H1 (cell line): ENCODE results near the gene UGT1A3. TPM values are rescaled to one million over a fixed set of nuclear protein-coding genes. Genes with fewer than 3 reads are reported as not detected.

Source experiments
- CTCF ChIA-PET: fragments of 300-600 bp; sonication (Branson Sonifier 250); formaldehyde crosslinking; loops from one replicate; lab custom pipeline; 2021; ENCODE audit not compliant: partially characterized antibody; lab: Charles Lee
- POLR2A ChIA-PET: fragments of 300-600 bp; sonication (Branson Sonifier 250); formaldehyde crosslinking; loops from one replicate; lab custom pipeline; 2021; ENCODE audit warnings: inconsistent platforms; ENCODE audit not compliant: partially characterized antibody; lab: Charles Lee
- DNase-seq, 2 experiments: peaks; one replicate each; pipeline versions ENCODE4 v3.0.0 to v3.0.0-alpha.2; 2010 to 2022; ENCODE audit warnings: low spot score in 2 of 2, low read depth in 1 of 2, mixed read lengths in 1 of 2
- FAIRE-seq: peaks from 2 replicates; lab custom pipeline; 2011; peaks lifted over from hg19 to GRCh38; lab: Jason Lieb, UNC
- H2AFZ ChIP-seq: 2 replicates; pipeline ENCODE4 v1.8.1; 2012; ENCODE audit warnings: low read length, inconsistent platforms
- H2AK5ac ChIP-seq: 2 replicates; pipeline ENCODE4 v1.6.1; 2013; ENCODE audit warnings: low read depth, low read length
- H2BK120ac ChIP-seq: replicated peaks from 2 replicates; pipeline ENCODE3; 2013; ENCODE audit warnings: low read depth, low read length, inconsistent platforms
- H2BK12ac ChIP-seq: 2 replicates; pipeline ENCODE4 v1.6.1; 2013; ENCODE audit warnings: low read depth, low read length
- H2BK15ac ChIP-seq: 2 replicates; pipeline ENCODE4 v1.6.1; 2013; ENCODE audit warnings: low read length
- H2BK20ac ChIP-seq: 2 replicates; pipeline ENCODE4 v1.6.1; 2013; ENCODE audit warnings: low read length
- H2BK5ac ChIP-seq: 2 replicates; pipeline ENCODE4 v1.6.1; 2013; ENCODE audit warnings: low read depth, low read length
- H3K14ac ChIP-seq: 2 replicates; pipeline ENCODE4 v1.6.1; 2013; ENCODE audit warnings: inconsistent platforms; ENCODE audit not compliant: insufficient read length
- H3K18ac ChIP-seq: 2 replicates; pipeline ENCODE4 v1.6.1; 2013; ENCODE audit warnings: low read length; ENCODE audit errors: extremely low read depth
- H3K23ac ChIP-seq: 2 replicates; pipeline ENCODE4 v1.6.1; 2013; ENCODE audit warnings: inconsistent platforms; ENCODE audit not compliant: insufficient read length
- H3K23me2 ChIP-seq: 2 replicates; pipeline ENCODE4 v1.6.1; 2013; ENCODE audit warnings: low read depth, low read length
- H3K27ac ChIP-seq: 2 replicates; pipeline ENCODE4 v1.6.1; 2011; ENCODE audit warnings: low read depth, low read length, inconsistent platforms
- H3K27me3 ChIP-seq, 4 experiments: replicated peaks in 1 of 4; 1 replicate in 1 of 4; 2 replicates in 3 of 4; pipeline versions ENCODE4 v1.6.1 to v1.8.1; 2011 to 2013; ENCODE audit warnings: low read length in 3 of 4, mild to moderate bottlenecking in 3 of 4, inconsistent platforms in 2 of 4, mixed read lengths in 2 of 4, moderate library complexity in 1 of 4; ENCODE audit not compliant: control insufficient read depth in 3 of 4, insufficient read depth in 3 of 4; ENCODE audit errors: extremely low read depth in 1 of 4
- H3K36me3 ChIP-seq, 4 experiments: 2 replicates each; pipeline versions ENCODE4 v1.6.1 to v1.8.1; 2011 to 2013; ENCODE audit warnings: mild to moderate bottlenecking in 4 of 4, low read length in 3 of 4, moderate library complexity in 2 of 4, control low read depth in 1 of 4, inconsistent platforms in 1 of 4; ENCODE audit not compliant: insufficient read depth in 4 of 4, control insufficient read depth in 2 of 4
- H3K4ac ChIP-seq: replicated peaks from 2 replicates; pipeline ENCODE3; 2013; ENCODE audit warnings: low read length, low read depth, mixed read lengths, inconsistent platforms; ENCODE audit not compliant: insufficient read length
- H3K4me1 ChIP-seq, 4 experiments: replicated peaks in 1 of 4; 1 replicate in 1 of 4; 2 replicates in 3 of 4; pipeline versions ENCODE4 v1.6.1 to v1.8.1; 2011 to 2013; ENCODE audit warnings: low read length in 3 of 4, inconsistent platforms in 2 of 4, mixed read lengths in 1 of 4; ENCODE audit not compliant: insufficient read depth in 4 of 4, control insufficient read depth in 3 of 4
- H3K4me2 ChIP-seq, 2 experiments: 2 replicates each; pipeline versions ENCODE4 v1.6.1 to v1.8.1; 2011 to 2013; ENCODE audit warnings: low read depth in 2 of 2, low read length in 2 of 2, control low read depth in 1 of 2, inconsistent platforms in 1 of 2, mild to moderate bottlenecking in 1 of 2; ENCODE audit not compliant: insufficient read depth in 1 of 2
- H3K4me3 ChIP-seq, 4 experiments: fragments of 200-600, 300-600 bp in 1 of 4; sonication (generic), shearing (Covaris generic), sonication (Bioruptor Twin) in 1 of 4; 2 replicates each; pipeline versions ENCODE4 v1.5.1 to v1.8.1; 2011 to 2016; ENCODE audit warnings: low read length in 4 of 4, low read depth in 3 of 4, control low read depth in 2 of 4, inconsistent platforms in 2 of 4, mild to moderate bottlenecking in 2 of 4, mixed read lengths in 1 of 4, moderate library complexity in 1 of 4; ENCODE audit not compliant: insufficient read depth in 2 of 4; ENCODE audit errors: extremely low read depth in 1 of 4
- H3K56ac ChIP-seq: replicated peaks from 2 replicates; pipeline ENCODE3; 2013; ENCODE audit warnings: low read depth, mild to moderate bottlenecking, mixed read lengths, low read length, inconsistent platforms; ENCODE audit not compliant: insufficient read length
- H3K79me1 ChIP-seq: 2 replicates; pipeline ENCODE4 v1.6.1; 2013; ENCODE audit warnings: low read depth, low read length, control low read depth
- H3K79me2 ChIP-seq, 2 experiments: 2 replicates each; pipeline versions ENCODE4 v1.6.1 to v1.8.1; 2012 to 2013; ENCODE audit warnings: low read length in 2 of 2, mild to moderate bottlenecking in 2 of 2, inconsistent platforms in 1 of 2; ENCODE audit not compliant: insufficient read depth in 2 of 2, control insufficient read depth in 1 of 2
- H3K9ac ChIP-seq, 4 experiments: replicated peaks in 1 of 4; 1 replicate in 1 of 4; 2 replicates in 3 of 4; pipeline versions ENCODE4 v1.6.1 to v1.8.1; 2011 to 2013; ENCODE audit warnings: low read depth in 3 of 4, low read length in 3 of 4, control low read depth in 2 of 4, mild to moderate bottlenecking in 2 of 4, moderate library complexity in 2 of 4, inconsistent platforms in 1 of 4; ENCODE audit errors: extremely low read depth in 1 of 4
- H3K9me3 ChIP-seq, 2 experiments: 2 replicates each; pipeline versions ENCODE4 v1.6.1 to v1.8.1; 2012 to 2013; ENCODE audit warnings: mild to moderate bottlenecking in 2 of 2, moderate library complexity in 2 of 2, control low read depth in 1 of 2, inconsistent platforms in 1 of 2, low read depth in 1 of 2, low read length in 1 of 2, mixed read lengths in 1 of 2; ENCODE audit not compliant: insufficient read depth in 2 of 2
- H4K20me1 ChIP-seq, 2 experiments: replicated peaks in 1 of 2; 2 replicates each; pipeline versions ENCODE3 to v1.8.1; 2011 to 2013; ENCODE audit warnings: inconsistent platforms in 2 of 2, low read length in 2 of 2, mild to moderate bottlenecking in 1 of 2; ENCODE audit not compliant: insufficient read depth in 2 of 2, control insufficient read depth in 1 of 2
- H4K5ac ChIP-seq: 2 replicates; pipeline ENCODE4 v1.6.1; 2013; ENCODE audit warnings: low read length, low read depth, mixed read lengths, inconsistent platforms; ENCODE audit not compliant: insufficient read length
- H4K8ac ChIP-seq: 2 replicates; pipeline ENCODE4 v1.8.0; 2013; ENCODE audit warnings: mild to moderate bottlenecking, moderate library complexity, low read length, inconsistent platforms; ENCODE audit not compliant: insufficient read depth; ENCODE audit errors: extremely low read depth
- H4K91ac ChIP-seq: replicated peaks from 2 replicates; pipeline ENCODE3; 2013; ENCODE audit warnings: low read length, mixed read lengths, inconsistent platforms; ENCODE audit not compliant: insufficient read length
- CBX8 ChIP-seq: fragments of 300-800, 300-1000 bp; sonication (generic); IDR thresholded peaks from 2 replicates; pipeline ENCODE4 v1.7.1; 2016; ENCODE audit warnings: low read depth, low read length, borderline replicate concordance
- GTF2F1 ChIP-seq: IDR thresholded peaks from 2 replicates; pipeline ENCODE4 v1.6.1; 2012; ENCODE audit warnings: low read depth, low read length, improper control_type of control experiment, borderline replicate concordance
- POLR2AphosphoS5 ChIP-seq: IDR thresholded peaks from 2 replicates; pipeline ENCODE4 v1.6.1; 2011; ENCODE audit warnings: low read depth, low read length
- SIX5 ChIP-seq: IDR thresholded peaks from 2 replicates; pipeline ENCODE4 v1.6.1; 2011; ENCODE audit warnings: mild to moderate bottlenecking, low read depth, low read length
- TAF7 ChIP-seq: optimal IDR thresholded peaks from 2 replicates; pipeline ENCODE3; 2011; ENCODE audit warnings: low read depth, mild to moderate bottlenecking, inconsistent platforms, low read length, moderate library complexity, borderline replicate concordance
- WGBS, 2 experiments: shearing (Covaris generic) in 1 of 2; methylation state at CpG; one replicate each; pipeline versions ENCODE4 v1.1.6 to v1.1.7; 2013 to 2015; ENCODE audit warnings: low lambda C conversion rate in 2 of 2, mixed read lengths in 2 of 2, inconsistent platforms in 1 of 2, low coverage in 1 of 2, missing lambda C conversion rate in 1 of 2; ENCODE audit not compliant: insufficient replicate concordance in 2 of 2, insufficient coverage in 1 of 2, insufficient read length in 1 of 2; ENCODE audit errors: extremely low coverage in 1 of 2, missing lambda C conversion rate in 1 of 2; 5-methylcytosine and 5-hydroxymethylcytosine counted together
- polyA plus RNA-seq, 7 experiments: library from polyadenylated mRNA; depleted of rRNA in 3 of 7; stranded (reverse) in 5 of 7; unstranded in 2 of 7; fragments of >200 nt in 5 of 7; fragments of 200-250 nt in 2 of 7; gene quantifications; 1 replicate in 5 of 7; 2 replicates in 1 of 7; 4 replicates in 1 of 7; pipeline versions ENCODE4 v1.2.1 to v1.2.3, GENCODE V29; 2011 to 2013; ENCODE audit warnings: missing spikeins in 2 of 7, mixed read lengths in 2 of 7
- total RNA-seq: library from RNA; stranded (reverse); fragmentation: NEBNext Ultra II Directional; extraction: Animal tissue kit (Norgen Biotek cat#: 25700); gene quantifications from 2 replicates; pipeline ENCODE4 v1.2.1, GENCODE V29; 2021

UGT1A3 gene
- total and polyA plus RNA-seq, 2 of the 8 experiments (the other 6 are each of a cell fraction or from before 2014, with no cell fraction given) = not detected

DNA sequence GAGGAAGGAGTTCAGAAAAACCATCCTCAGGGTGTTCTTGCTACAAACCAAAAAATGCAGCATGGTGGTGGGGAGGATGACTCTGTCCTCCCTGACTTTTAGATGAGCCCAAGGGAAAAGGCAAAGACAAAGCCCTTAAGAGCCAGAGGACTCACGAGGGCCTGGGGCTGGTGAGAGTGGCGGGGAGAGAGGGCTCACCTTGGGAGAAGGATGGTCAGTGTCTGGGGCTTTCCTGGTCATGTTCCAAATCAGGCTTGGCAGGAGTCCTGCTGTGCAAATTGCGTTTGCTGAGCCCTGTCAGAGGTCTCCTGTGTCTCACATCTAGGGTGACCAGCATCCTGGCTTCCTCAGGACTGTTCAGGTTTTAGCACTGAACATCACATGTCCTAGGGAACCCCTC lies 35.9 kb downstream of the UGT1A3 start:
- POLR2A ChIA-PET = no interaction called here
- Histone ChIP-seq H3K4me1 (no peaks in the 10 kb centered on the region; a peak in 1 of 7 replicates), H2BK20ac (no peak overlapping the region), H3K4ac (no peak overlapping the region), H2BK15ac (no peak overlapping the region), H4K5ac (no peak overlapping the region), H2BK5ac (no peak overlapping the region), H2BK120ac (no peak overlapping the region), H3K36me3 (no peaks in the 10 kb centered on the region), H3K9ac (no peak overlapping the region), H3K9me3 (0 out of 4 replicates have a peak, but pooled peaks cover 0 to 4% of the 10 kb centered on the region in 2 experiments), H4K20me1 (no peaks in the 10 kb centered on the region), H3K23ac (no peak overlapping the region), H2AFZ (no peak overlapping the region), H3K23me2 (no peaks in the 10 kb centered on the region), H3K27me3 (no peaks in the 10 kb centered on the region)
- no peak for DNase-seq
- 71% methylated on average over 3 of the region's 3 CpGs; no CpG with 5 or more reads in 1 of the 2 experiments for WGBS, 2 experiments
- TF ChIP-seq SIX5 (no peak), GTF2F1 (no peak), TAF7 (no peak), CBX8 (no peak), POLR2AphosphoS5 (no peak)
- TF ChIP-seq, all 59 proteins: peak for 0
- H3K79me1 ChIP-seq = no peaks in the 10 kb centered on the region
- no peak overlapping the region for H3K4me2 ChIP-seq
- no peak overlapping the region for H2AK5ac ChIP-seq
- H3K79me2 ChIP-seq = no peaks in the 10 kb centered on the region
- H3K4me3 ChIP-seq = no peak overlapping the region
- H2BK12ac ChIP-seq = no peak overlapping the region
- H3K27ac ChIP-seq = no peak overlapping the region
- H4K91ac ChIP-seq = no peak overlapping the region
- FAIRE-seq = no peak
- no peak overlapping the region for H4K8ac ChIP-seq
- no peak overlapping the region for H3K56ac ChIP-seq
- no peak overlapping the region for H3K14ac ChIP-seq
- CTCF ChIA-PET = no interaction called here
- no peak overlapping the region for H3K18ac ChIP-seq
